Astrocyte of the spinal cord (primary cell): ENCODE measurements around the gene PAX1.

Source experiments
- DNase-seq: peaks from one replicate; pipeline ENCODE4 v3.0.0; 2011; ENCODE audit warnings: low read depth, low spot score
- H3K4me3 ChIP-seq: 2 replicates; pipeline ENCODE4 v1.5.1; 2011; ENCODE audit warnings: low read depth, mild to moderate bottlenecking, low read length, moderate library complexity
- in situ Hi-C: cut with HindIII; loops from 2 replicates; pipeline ENCODE4 v1.10.0; 2017; ENCODE audit warnings: low sequenced_read_pairs
- TF ChIP-seq, protein P1 (sequence below): IDR thresholded peaks from 2 replicates; pipeline ENCODE4 v1.5.1; 2012; ENCODE audit warnings: low read depth, mild to moderate bottlenecking, low read length, inconsistent platforms

Gene PAX1

DNA sequence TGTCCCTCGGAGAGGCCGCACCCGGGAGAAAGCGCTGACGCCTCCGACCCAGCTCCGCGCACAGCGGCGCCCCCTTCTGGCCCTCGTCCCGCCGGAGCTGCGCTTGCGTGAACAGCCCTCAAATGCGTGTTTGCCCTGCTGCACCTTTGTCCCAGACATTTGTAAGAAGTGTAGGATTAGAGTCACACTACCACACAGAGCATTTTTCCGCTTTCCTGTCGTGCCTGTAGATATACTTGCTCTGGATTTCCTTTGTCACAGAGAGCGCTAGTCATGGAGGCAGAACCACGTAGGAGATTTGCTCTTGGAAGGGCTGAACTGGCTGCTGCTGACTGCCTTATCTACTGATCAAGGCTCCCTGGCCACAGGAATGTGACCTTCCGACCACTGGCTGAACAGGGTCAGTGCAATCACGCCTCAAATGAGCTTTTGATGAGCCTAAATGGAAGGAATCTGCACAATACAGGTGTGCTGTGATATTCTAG is 62.3 kb downstream of the PAX1 start:
- no peak overlapping the region for H3K4me3 ChIP-seq
- DNase-seq = no peak
- in situ Hi-C loops = no loop called here
- TF ChIP-seq, protein P1, sequence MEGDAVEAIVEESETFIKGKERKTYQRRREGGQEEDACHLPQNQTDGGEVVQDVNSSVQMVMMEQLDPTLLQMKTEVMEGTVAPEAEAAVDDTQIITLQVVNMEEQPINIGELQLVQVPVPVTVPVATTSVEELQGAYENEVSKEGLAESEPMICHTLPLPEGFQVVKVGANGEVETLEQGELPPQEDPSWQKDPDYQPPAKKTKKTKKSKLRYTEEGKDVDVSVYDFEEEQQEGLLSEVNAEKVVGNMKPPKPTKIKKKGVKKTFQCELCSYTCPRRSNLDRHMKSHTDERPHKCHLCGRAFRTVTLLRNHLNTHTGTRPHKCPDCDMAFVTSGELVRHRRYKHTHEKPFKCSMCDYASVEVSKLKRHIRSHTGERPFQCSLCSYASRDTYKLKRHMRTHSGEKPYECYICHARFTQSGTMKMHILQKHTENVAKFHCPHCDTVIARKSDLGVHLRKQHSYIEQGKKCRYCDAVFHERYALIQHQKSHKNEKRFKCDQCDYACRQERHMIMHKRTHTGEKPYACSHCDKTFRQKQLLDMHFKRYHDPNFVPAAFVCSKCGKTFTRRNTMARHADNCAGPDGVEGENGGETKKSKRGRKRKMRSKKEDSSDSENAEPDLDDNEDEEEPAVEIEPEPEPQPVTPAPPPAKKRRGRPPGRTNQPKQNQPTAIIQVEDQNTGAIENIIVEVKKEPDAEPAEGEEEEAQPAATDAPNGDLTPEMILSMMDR = no peak
